ENCODE results near the gene MLX.
A peak's percentile ranks its signal among the peaks of the same experiment; 100 is the strongest.

MLX gene, protein sequence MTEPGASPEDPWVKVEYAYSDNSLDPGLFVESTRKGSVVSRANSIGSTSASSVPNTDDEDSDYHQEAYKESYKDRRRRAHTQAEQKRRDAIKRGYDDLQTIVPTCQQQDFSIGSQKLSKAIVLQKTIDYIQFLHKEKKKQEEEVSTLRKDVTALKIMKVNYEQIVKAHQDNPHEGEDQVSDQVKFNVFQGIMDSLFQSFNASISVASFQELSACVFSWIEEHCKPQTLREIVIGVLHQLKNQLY

GRCh38 chr17:42566883-42567573, at the start of gene MLX:
TSS of gene MLX (plus strand) at chr17:42567100. CDS start at chr17:42567125, 25 bp downstream.
- DNase-seq (ENCODE audit: low spot score) = peak; percentile 90

DNA sequence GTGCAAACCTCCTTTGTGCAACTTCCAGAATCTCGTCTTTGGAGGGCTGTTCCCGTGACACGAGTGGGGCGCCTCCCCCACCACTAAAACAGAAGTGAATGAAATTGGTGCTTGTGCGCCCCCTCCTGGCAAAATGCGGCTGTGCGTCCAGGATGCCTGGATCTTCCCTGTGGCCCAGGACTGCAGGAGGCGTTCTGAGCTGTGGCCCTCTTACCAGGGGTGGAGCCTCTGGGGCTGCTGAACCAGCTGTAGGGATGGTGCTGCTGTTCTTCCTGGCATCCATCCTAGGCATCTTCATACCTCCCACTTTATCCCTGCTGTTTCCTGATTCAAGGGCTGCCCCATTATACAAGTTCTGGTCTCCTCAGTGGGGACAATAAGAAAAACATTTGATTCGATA, 49.4 kb upstream of the MLX start:
- peak; percentile 72 for DNase-seq (ENCODE audit: low spot score)

DNA sequence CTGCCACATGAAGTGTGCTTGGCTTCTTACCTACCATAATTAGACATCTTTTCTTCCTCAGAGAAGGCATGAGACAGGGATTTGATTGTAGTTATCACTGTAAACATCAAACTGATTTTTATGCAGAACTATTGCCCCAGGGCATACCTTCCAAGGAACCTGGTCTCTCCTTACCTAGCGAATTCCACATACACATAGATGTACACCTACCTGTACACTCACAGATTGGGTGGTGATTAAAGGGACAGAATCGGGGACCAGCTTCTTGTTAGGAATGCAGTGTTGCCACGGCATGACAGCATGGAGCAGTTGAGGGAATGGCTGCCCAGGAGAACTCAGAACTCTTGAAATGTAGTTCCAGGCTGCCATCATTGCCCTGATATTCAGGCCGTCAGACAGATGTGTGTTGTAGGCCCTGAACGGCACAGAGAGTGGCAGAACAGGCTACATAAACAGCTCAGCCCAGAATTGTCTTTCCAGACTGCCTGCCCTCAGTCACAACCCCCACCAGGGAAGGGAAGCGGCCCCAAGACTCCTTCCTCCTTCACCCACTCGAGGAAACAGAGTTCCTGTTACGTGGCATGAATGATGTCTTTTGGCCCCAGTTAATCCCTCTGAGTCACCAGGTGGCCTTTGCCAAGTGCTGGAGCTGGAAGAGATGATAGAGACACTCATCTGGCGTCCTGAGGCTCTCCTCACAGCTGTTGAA, 48.7 kb upstream of the MLX start:
- DNase-seq (ENCODE audit: low spot score) = no peak

GRCh38 chr17:42518755-42519545, 48.0 kb upstream of the MLX start:
- no peak for DNase-seq (ENCODE audit: low spot score)

GRCh38 chr17:42519546-42520491, 47.1 kb upstream of the MLX start:
- DNase-seq (ENCODE audit: low spot score) = peak; percentile 81

GRCh38 chr17:42520540-42520951, 46.4 kb upstream of the MLX start:
- DNase-seq (ENCODE audit: low spot score) = no peak

DNA sequence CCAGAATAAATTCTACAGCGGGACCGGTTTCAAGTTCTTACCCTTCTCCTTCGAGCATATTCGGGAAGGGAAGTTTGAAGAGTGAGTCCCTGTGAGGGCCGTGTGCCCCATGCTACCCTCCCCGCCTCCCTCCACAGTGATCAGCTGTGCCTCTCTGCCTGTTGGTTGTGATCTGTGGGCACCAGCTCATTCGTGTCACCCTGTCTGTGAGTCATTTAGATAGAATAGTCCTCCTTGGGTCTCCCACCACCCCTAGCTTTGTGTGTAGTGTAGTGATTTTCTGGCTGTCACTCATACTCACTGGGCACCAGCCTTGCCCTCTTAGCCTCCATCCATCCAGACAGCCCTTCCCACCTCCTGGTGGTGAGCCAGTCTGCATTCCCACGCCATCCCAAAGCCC, 45.9 kb upstream of the MLX start:
- DNase-seq (ENCODE audit: low spot score) = no peak

GRCh38 chr17:42521666-42522262, 45.1 kb upstream of the MLX start:
- no peak for DNase-seq (ENCODE audit: low spot score)

GRCh38 chr17:42522263-42522790, 44.6 kb upstream of the MLX start:
- no peak for DNase-seq (ENCODE audit: low spot score)

GRCh38 chr17:42522798-42523278, 44.1 kb upstream of the MLX start:
- no peak for DNase-seq (ENCODE audit: low spot score)

DNA sequence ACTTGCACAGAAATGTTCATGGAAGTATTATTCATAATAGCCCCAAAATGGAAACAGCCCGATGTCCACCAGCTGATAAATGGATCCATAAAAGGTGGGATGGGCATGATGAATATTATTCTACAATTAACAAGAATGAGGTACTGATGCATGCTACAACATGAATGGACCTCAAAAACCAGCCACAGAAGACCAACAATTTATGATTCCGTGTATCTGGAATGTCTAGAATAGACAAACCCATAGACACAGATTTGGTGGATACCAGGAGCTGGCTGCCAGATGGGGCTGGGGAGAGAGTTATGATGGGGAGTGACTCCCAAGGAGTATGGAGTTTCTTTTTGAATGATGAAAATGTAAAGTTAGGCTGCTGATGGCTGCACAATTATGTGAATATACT, 41.7 kb upstream of the MLX start:
- no peak for DNase-seq (ENCODE audit: low spot score)

GRCh38 chr17:42526031-42526444, 40.9 kb upstream of the MLX start:
- no peak for DNase-seq (ENCODE audit: low spot score)

GRCh38 chr17:42527932-42528331, 39.0 kb upstream of the MLX start:
- no peak for DNase-seq (ENCODE audit: low spot score)

DNA sequence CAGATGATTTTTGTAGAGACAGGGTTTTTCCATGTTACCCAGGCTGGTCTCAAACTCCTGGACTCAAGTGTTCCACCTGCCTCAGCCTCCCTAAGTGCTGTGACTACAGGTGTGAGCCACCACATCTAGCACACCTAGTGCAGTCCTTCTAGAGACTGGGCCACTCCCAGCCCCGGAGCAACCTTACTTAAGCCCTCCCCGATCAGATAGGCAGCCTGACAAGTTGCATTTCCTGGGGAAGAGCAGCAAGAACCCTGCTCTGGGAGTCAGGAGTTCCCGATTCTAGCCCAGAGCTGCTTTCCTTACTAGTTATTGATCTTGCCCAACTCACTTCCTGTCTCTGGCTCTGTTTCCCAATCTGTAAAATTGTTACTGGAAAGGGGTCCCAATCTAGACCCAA, 37.8 kb upstream of the MLX start:
- DNase-seq (ENCODE audit: low spot score) = no peak

DNA sequence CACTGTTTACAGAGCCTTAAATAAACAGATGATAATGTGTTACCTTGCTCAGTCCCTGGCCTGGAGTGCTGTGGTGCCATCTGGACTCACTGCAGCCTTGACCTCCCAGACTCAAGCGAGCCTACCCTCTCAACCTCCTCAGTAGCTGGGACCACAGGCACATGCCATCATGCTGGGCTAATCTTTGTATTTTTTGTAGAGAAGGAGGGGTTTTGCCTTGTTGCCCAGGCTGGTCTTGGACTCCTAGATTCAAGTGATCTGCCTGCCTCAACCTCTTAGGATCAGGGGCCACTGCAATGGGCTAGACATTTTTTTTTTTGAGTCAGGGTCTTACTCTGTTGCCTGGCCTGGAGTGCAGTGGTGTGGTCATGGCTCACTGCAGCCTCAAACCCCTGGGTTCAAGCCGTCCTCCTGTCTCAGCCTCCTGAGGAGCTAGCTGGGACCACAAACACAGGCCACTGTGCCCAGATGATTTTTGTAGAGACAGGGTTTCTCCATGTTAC, 35.9 kb upstream of the MLX start:
- DNase-seq (ENCODE audit: low spot score) = no peak

DNA sequence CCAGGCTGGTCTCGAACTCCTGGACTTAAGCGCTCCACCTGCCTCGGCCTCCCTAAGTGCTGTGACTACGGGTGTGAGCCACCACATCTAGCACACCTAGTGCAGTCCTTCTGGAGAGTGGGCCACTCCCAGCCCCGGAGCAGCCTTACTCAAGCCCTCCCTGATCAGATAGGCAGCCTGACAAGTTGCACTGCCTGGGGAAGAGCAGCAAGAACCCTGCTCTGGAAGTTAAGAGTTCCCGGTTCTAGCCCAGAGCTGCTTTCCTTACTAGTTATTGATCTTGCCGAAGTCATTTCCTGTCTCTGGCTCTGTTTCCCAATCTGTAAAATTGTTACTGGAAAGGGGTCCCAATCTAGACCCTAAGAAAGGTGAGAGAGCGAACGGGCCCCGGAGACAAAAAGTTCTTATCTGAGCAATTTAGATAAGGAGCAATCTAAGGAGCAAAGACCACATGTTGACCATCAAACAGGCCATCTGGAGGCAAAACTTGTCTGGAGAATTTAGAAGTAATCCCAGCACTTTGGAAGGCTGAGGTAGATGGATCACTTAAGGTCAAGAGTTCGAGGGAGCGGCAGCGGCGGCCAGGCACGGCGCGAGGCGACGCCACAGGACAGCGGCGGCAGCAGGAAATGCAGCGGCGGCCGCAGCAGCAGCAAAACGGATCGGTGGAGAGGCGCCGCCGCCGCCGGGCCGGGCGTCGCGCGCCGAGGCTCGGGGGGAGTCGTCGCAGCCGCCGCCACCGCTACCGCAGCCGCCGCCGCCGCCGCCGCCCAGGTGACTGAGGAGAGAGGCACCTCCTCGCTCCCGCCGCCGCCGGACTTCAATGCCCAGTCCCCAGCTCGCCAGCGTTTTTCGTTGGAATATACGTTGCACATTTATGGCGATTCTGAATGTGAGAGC, 35.2 kb upstream of the MLX start:
- DNase-seq (ENCODE audit: low spot score) = peak; percentile 67

GRCh38 chr17:42535155-42536047, 31.5 kb upstream of the MLX start:
- DNase-seq (ENCODE audit: low spot score) = no peak

DNA sequence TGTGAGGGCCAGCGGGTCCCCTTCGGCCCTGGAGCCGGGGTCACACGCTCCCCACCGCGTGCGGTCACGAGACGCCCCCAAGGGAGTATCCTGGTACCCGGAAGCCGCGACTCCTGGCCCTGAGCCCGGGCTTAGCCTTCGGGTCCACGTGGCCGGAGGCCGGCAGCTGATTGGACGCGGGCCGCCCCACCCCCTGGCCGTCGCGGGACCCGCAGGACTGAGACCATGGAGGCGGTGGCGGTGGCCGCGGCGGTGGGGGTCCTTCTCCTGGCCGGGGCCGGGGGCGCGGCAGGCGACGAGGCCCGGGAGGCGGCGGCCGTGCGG, 30.9 kb upstream of the MLX start, which contains the start of gene NAGLU:
Gene NAGLU (plus strand): TSS at position 194 of the 324 bp plus-strand sequence. CDS start 32 bp downstream, at position 226.
- peak; percentile 94 for DNase-seq (ENCODE audit: low spot score)

Measured in globus pallidus (tissue), 1 donor.